PFSK-1 (cell line): ENCODE data around the gene NHLRC4.

Experiments
- POLR2AphosphoS5 ChIP-seq: IDR thresholded peaks from 2 replicates; pipeline ENCODE4 v1.6.1; 2012; ENCODE audit warnings: low read depth, mild to moderate bottlenecking, control low read depth, low read length, moderate library complexity
- REST ChIP-seq, 2 experiments: IDR thresholded peaks; 2 replicates each; pipeline versions ENCODE4 v1.6.1 to v1.8.0; 2011 to 2012; ENCODE audit warnings: low read depth in 2 of 2, low read length in 2 of 2, control low read depth in 1 of 2, inconsistent platforms in 1 of 2, mild to moderate bottlenecking in 1 of 2, moderate library complexity in 1 of 2; ENCODE audit not compliant: insufficient read depth in 1 of 2
- SIN3A ChIP-seq: IDR thresholded peaks from 2 replicates; pipeline ENCODE4 v1.6.1; 2012; ENCODE audit warnings: mild to moderate bottlenecking, low read length, moderate library complexity, borderline replicate concordance; ENCODE audit not compliant: insufficient read depth

GRCh38 chr16:583815-584591, 17.2 kb downstream of the NHLRC4 start:
- no peak for TF ChIP-seq SIN3A
- no peak for TF ChIP-seq POLR2AphosphoS5
- TF ChIP-seq REST (IDR thresholded peaks at IDR 0.05; ENCODE audit: insufficient read depth in 1 of 2, low read depth in 2 of 2, low read length in 2 of 2): no peak
